Epithelial cell of proximal tubule (primary cell): ENCODE results near the gene TTC32. TPM values are rescaled to one million over a fixed set of nuclear protein-coding genes. Genes with fewer than 3 reads are reported as not detected.
"Not testable (repeated sequence)": the region's sequence is repeated elsewhere in the genome, so short reads cannot be mapped to it uniquely, and the experiment has no call there.

Source experiments
- DNase-seq: peaks from one replicate; pipeline ENCODE4 v3.0.0-alpha.2; 2011; ENCODE audit warnings: low read depth
- H3K4me3 ChIP-seq: 2 replicates; pipeline ENCODE4 v1.5.1; 2011; ENCODE audit warnings: low read depth, mild to moderate bottlenecking, low read length
- total RNA-seq: library from RNA; depleted of rRNA; stranded (reverse); fragments of >200 nt; gene quantifications from 2 replicates; pipeline ENCODE4 v1.2.3, GENCODE V29; 2015
- TF ChIP-seq, protein P1 (sequence below): conservative IDR thresholded peaks from 2 replicates; pipeline ENCODE4 v1.5.1; 2012; ENCODE audit warnings: low read depth, mild to moderate bottlenecking, low read length

Gene TTC32
- total RNA-seq, 1 donor from 2014 or later, result 6.5 TPM

DNA sequence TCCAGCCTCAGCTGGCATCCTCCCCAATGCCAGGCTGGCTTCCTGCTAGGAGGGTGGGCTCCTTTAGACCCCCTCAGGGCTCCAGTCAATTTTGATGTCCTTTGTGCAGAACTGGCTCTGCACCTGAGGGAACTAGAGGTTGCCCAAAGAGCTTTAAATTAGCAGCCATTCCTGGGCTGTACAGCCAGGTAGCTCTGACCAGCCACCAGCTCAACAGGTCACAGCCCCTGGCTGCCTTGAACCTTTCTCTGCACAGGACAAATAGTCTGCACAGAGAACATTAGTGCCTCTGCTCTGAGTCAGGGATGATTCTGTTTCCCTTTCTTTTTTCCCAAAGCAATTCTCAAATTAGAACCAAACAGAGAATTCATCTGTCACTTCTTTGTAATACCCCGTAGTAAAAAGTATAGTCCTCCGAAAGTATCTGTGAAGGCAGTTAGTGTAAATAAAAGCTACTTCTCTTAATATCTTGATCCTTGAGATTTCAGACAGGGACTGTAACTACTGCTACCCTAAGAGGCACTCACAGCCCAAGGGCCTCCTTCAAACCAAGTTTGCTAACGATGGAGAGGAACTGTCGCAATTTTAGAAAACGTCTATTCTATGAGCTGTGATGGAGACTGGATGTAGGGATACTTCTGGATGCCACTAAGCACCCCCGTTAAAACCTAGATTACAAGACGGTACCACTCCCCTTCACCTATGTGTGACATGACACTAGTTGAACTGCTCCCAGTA is 3.0 kb downstream of the TTC32 start:
- DNase-seq, result no peak
- H3K4me3 ChIP-seq, result no peak overlapping the region
- TF ChIP-seq, protein P1, sequence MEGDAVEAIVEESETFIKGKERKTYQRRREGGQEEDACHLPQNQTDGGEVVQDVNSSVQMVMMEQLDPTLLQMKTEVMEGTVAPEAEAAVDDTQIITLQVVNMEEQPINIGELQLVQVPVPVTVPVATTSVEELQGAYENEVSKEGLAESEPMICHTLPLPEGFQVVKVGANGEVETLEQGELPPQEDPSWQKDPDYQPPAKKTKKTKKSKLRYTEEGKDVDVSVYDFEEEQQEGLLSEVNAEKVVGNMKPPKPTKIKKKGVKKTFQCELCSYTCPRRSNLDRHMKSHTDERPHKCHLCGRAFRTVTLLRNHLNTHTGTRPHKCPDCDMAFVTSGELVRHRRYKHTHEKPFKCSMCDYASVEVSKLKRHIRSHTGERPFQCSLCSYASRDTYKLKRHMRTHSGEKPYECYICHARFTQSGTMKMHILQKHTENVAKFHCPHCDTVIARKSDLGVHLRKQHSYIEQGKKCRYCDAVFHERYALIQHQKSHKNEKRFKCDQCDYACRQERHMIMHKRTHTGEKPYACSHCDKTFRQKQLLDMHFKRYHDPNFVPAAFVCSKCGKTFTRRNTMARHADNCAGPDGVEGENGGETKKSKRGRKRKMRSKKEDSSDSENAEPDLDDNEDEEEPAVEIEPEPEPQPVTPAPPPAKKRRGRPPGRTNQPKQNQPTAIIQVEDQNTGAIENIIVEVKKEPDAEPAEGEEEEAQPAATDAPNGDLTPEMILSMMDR, result no peak

DNA sequence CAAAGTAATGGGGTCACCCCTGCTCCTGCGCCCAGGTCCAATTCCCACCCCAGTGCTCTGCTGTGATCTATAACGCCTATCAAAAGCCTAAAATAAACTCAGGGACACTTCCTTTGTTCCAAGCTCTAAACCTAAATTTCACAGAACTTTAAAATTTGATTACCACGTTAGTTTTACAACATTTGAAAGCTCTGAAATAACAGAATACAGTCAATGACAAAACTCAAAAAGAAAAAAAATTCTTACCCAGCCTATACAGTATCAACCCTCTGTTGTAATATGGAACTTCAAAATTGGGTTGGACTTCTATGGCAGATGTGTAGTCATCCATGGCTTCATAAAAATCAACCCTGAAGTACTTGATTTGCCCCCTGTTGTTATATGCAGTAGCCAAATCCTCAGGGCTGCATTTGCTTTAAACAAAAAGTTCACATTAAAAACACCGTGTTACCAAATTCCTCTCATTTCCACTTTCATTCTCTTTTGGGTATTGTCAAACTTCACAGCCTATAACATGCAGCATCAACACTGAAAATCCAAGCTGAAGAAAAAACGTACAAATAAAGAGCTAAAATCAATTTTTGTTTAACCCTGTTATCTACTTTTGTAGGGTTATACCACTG is 4.0 kb downstream of the TTC32 start:
- H3K4me3 ChIP-seq, result no peak overlapping the region
- no peak for DNase-seq
- TF ChIP-seq, protein P1, result no peak

DNA sequence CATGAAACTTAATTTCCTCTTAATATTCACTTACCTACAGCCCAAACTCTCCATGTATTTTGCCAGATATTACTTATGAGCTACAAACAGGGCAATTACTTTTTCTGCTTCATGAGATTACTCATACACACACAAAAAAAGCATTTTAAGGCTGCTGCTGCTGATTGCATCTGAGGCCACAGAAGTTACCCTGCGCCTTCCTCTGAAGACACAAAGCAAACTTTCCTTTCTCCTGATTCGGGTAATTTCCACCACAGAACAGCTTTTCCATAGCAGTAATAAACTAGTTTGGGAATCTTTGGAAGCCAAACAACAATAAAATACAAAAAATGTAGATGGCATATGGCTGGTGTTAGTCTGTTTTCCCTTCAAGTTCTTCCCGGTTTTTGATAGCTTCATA is 6.2 kb downstream of the TTC32 start:
- DNase-seq, result no peak

DNA sequence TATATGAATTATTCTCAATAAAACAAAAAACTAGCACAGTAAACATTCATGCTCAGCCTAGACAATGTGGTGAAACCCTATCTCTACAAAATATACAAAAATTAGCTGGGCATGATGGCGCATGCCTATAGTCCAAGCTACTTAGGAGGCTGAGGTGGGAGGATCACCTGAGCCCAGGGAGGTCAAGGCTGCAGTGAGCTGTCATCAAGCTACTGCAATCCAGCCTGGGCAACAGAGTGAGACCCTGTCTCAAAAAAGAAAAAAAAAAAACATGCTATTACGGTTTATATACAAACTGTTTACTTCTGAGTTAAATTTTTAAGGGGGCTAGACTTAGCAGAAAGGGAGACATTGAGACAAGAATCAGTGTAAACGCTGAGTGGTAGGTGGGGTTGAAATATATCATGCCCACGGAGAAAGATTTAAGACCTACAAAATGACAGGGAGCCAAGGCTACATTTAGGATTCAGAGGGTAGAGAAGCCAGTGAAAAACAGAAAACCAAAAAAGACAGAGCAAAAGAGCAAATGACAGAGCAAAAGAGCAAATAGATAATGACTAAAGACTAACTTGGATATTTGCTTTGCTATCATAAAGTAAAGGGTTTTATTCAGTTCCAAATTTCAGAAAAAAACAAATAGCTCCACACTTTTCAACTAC is 7.5 kb downstream of the TTC32 start:
- no peak for DNase-seq
- TF ChIP-seq, protein P1, result no peak
- no peak overlapping the region for H3K4me3 ChIP-seq

More for the DNA sequence above, 6.2 kb downstream of the TTC32 start:
- H3K4me3 ChIP-seq, result no peak overlapping the region
- TF ChIP-seq, protein P1, result no peak

DNA sequence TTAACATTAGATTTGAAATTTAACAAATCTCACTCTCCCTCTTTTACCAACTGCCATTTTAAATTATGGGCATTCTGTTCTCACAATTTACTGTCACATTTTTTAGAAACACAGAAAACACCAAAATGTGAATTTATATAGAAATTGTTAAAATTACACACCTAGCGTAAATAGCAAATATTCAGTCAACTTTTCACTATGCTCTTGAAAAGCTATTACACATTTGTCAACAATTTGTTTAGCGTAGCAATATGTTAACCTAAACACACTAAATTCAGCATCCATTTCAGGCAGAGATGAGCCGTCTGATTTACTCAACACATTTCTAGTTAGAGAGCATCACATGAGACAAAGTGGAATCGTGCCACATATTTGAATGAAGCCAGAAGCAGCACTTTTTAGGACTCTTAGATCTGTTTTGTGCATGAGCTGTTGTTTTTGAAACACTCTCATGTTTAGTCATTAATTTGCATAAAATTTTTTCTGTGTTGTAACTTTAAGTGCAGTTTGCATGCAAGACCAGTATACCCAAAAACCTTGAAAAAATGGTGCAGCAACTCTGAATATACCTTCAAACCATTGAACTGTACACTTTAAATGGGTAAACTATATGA is 8.2 kb downstream of the TTC32 start:
- TF ChIP-seq, protein P1, result no peak
- no peak overlapping the region for H3K4me3 ChIP-seq
- no peak for DNase-seq

DNA sequence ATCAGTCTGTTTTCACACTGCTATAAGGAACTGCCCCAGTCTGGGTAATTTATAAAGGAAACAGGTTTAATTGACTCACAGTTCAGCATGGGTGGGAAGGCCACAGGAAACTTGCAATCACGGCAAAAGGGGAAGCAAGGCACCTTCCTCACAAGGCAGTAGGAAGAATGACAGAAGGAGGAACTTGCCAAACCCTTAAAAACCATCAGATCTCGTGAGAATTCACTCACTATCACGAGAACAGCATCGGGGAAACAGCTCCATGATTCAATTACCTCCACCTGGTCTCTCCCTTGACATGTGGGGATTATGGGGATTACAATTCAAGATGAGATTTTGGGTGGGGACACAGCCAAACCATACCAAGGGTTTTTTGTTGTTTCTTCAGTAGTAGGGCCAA is 9.8 kb downstream of the TTC32 start:
- DNase-seq, H3K4me3 ChIP-seq: not testable (repeated sequence)

DNA sequence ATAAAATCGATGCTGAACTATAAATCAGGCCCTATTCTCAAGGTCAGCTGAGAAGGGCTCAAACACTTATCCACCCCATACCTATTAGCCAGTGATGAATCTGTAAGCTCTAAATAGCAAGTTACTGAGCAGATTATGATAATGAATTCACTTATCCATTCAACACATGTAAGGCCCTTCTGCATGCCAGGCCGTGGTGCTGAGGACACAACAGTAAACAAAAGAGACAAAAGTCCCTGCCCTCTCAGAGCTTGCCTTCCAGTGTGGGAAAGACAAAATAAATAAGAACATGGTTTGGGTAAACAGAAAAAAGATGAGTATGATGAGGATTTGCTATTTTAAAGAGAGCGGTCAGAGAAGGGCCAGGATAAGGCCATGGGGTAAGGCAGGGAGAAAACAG is 11.7 kb downstream of the TTC32 start:
- TF ChIP-seq, protein P1, result no peak
- DNase-seq, result no peak
- H3K4me3 ChIP-seq, result no peak overlapping the region
